Stromal cell of bone marrow (primary cell): ENCODE measurements around the gene TAOK1.

Experiments used
- DNase-seq: peaks from one replicate; pipeline ENCODE4 v3.0.0-alpha.2; 2012; ENCODE audit warnings: low read depth

Gene TAOK1

DNA sequence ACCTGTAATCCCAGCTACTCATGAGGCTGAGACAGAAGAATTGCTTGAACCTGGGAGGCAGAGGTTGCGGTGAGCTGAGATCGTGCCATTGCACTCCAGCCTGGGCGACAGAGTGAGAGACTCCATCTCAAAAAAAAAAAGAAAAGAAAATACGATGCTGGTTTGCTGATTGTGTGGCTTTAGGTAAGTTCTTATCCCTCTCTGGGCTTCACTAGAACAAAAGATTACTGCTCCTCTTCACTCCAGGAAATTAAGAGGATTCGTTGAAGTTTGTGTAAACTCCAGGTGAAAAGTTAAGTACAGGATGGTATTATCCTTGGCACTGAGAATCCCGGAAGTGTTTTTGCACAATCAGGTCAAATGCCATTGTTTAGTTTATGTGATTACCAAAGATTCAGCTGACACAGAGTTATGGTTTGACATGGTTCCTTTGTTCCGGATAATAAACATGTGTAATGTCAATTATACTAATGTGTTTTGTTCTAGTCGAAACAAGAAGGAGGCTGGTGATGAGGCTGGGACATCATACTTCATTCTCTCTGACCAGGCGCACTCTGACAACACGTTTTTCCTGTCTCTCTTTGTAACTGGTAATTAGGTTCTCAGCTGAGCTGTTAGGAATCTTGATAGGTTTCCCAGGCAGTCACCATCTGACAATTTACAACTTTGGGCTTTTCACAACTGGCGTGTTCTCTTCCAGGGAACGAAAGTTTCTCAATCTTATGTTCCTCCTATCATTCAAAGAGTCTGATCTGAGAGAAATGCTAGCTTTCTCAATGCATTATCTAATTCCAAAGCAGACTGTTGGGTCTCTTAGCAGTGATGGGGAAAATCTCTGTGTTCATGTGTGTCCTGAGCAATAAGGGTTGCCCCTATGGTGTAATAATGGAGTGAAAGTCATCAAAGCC is 10.8 kb upstream of the TAOK1 start:
- DNase-seq: no peak

DNA sequence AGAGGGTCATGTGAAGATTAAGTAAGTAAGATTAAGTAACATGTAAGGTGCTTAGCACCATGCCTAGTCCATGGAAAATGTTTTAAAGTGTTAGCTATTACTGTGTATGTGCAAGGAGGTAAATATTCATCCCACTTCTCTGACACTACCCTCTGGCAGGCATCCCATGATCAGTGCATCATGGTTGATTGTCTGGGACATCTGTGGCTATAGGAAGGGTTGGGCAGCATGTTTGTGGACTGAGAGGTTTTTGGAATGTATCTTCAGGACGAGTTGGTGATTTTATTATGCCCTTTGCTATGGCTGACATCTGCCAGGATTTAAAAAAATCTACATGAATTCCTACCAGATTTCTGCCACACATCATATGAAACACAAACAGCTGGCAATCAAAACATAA is 6.5 kb upstream of the TAOK1 start:
- no peak for DNase-seq

DNA sequence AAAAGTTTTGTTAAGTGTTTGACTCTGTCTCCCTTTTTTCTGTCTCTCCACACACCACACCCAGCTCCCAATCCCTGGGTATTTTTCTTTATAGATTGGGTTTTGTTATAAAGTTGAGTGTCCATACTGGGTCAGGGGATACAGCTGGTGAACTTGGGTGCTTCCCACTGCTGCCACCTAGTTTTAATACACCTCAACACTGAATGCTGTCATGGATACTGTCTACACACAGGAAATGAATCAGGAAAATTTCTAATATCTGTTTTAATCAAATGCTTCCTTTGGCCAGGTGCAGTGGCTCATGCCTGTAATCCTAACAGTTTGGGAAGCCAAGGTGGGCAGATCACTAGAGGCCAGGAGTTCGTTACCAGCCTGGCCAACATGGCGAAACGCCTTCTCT is 5.3 kb upstream of the TAOK1 start:
- DNase-seq: no peak

GRCh38 chr17:29386760-29387159 is 3.4 kb upstream of the TAOK1 start:
- DNase-seq: no peak

DNA sequence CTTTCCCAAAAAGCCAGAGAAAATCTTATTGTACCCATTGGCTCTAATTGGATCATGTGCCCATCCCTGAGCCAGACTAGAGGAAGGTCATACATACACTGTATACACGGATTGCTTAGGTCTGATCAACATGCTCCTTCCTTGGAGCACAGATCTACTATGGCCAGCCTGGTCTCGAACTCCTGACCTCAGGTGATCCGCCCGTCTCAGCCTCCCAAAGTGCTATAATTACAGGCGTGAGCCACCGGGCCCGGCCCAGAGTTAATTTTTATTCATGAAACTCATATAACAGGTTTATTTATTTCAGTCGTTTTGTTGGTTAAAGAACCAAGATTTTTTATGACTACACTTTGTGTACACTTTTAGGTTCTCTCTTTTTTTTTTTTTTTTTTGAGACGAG is 1.2 kb upstream of the TAOK1 start:
- DNase-seq: no peak

DNA sequence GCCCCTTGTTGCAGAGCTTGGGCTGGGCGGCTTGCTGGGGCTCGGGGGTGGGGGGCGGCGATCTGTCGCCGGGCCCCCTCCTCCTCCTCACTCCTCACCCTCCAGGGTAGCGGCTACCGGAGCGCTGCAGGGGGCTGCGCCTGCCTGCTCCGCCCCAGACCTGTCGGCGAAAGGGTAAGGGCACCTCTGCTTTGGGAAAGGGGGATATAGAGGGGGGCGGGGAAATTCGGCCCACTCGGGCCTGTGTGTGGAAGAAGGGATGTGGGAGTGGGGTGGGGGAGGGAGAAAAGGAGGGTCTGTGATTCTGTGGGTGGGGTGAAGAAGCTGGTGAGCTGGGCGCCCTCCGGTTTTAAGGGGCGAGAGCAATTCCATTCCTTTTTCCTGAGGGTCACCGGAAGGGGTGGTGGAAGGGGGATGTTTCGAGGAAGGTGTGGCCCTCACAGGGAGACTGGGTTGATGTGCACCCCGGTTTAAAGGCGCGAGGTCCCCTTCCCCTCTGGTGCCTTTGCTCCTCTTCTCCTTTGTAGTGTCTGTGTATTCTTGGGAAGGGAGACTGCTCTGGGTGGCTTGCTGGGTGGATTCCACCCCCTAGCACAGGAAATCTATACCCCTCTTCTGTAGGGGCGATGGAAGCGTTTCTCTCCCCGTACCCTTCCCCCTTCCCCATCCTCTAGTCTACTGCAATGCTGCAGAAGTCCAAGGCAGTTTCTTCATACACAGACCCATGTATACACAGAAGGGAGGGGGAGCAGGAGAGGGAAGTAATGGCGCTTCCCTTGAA is 878 bp downstream of the TAOK1 start:
- no peak for DNase-seq

- DNase-seq: no peak
Measured at GRCh38 chr17:29393436-29393835, 3.3 kb downstream of the TAOK1 start.

DNA sequence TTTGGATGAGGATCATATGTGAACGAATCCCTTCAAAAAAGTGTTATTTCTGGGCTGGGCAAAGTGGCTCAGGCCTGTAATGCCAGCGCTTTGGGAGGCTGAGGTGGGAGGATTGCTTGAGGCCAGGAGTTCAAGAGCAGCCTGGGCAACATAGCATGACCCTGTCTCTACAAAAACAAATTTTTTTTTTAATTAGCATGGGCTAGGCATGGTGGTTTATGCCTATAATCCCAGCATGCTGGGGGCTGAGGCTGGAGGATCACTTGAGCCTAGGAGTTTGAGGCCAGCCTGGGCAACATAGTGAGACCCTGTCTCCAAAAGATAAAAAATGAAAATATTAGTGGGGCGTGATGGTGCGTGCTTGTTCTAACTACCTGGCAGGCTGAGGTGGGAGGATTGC is 4.6 kb downstream of the TAOK1 start:
- DNase-seq: no peak

DNA sequence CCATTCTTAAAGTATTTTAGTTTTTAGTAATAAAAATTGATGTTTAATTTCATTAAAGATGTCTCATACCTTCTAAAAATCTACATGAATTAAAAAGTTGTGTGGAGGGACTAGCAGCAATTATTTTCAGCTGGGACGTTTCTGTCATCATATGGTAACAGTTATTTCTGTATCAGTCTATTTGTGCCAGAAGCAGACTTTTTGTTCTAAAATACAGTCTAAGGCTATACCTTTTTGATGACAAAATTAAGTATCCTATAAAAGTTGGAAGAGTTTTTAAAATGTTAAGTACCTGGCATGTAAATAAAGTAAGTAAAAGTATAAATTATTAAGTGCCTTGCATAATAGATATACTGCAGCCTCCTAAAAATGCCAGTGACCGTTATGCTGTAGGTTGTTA is 5.9 kb downstream of the TAOK1 start:
- no peak for DNase-seq

DNA sequence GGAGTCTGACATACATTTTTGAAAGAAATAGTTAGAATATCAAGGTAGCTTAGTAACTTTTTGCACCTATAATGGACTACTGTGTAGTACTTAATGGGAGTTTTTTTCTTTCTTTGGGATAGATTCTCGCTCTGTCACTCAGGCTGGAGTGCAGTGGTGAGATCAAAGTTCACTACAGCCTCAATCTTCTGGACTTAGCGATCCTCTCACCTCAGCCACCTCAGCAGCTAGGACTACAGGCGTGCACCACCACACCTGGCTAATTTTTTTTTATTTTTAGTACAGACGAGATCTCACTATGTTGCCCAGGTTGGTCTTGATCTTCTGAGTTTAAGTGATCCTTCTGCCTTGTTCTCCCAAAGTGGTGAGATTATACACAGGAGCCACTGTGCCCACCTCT is 9.5 kb downstream of the TAOK1 start:
- DNase-seq: no peak

GRCh38 chr17:29400818-29401217 is 10.7 kb downstream of the TAOK1 start:
- DNase-seq: no peak

DNA sequence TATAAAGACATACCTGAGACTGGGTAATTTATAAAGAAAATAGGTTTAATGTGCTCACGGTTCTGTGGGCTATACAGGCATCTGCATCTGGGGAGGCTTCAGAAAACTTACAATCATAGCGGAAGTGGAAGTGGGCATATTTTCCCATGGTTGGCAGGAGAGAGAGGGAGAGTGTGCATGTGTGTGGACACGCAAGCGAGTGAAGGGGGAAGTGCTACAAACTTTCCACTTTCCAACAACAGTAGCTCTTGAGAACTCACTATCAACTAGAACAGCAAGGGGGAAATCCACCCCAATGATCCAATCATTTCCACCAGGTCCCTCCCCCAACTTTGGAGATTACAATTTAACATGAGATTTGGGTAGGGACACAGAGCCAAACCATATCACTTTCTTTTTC is 11.1 kb downstream of the TAOK1 start:
- DNase-seq: no peak

GRCh38 chr17:29407856-29408255 is 17.7 kb downstream of the TAOK1 start:
- DNase-seq: no peak

DNA sequence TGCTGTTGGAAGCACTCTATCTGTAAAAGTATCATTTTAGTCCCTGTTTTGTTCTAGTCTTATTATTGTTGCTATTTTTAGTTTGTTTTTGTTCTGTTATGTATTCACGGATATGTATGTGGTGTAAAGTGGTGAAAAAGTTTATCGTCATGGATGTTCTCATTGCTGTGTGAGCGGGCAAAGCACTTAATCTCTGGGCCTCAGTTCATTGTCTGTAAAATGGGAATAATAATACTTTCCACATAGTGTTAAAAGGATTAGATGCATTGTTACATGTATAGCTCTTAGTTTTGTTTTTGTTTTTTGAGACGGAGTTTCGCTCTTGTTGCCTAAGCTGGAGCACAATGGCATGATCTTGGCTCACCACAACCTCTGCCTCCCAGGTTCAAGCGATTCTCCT is 19.8 kb downstream of the TAOK1 start:
- no peak for DNase-seq

- peak; percentile 41 for DNase-seq
Measured at GRCh38 chr17:29412780-29413565, 22.8 kb downstream of the TAOK1 start.

GRCh38 chr17:29420128-29420527 is 30.0 kb downstream of the TAOK1 start:
- DNase-seq: no peak

DNA sequence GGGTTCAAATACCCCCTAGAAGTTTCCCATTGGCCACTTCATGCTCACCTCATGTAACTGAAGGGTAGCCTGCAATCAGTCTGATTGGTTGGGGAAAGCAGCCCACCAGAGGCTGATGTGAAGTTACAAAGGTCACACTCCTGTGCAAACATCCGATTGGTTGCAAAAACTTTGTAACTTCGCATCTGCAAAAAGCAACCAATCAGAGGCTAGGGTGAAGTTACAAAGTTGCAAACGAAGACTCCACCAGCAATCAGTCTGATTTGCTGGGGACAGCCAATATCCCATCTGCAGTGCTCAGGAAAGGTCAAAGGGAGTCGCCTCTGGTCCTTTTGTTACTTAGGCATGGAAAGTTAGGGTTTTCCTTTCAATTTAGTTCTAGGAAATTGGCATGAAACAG is 40.1 kb downstream of the TAOK1 start:
- DNase-seq: no peak

- DNase-seq: no peak
Measured at GRCh38 chr17:29433541-29433940, 43.4 kb downstream of the TAOK1 start.

- DNase-seq: no peak
Measured at GRCh38 chr17:29434550-29434949, 44.4 kb downstream of the TAOK1 start.

DNA sequence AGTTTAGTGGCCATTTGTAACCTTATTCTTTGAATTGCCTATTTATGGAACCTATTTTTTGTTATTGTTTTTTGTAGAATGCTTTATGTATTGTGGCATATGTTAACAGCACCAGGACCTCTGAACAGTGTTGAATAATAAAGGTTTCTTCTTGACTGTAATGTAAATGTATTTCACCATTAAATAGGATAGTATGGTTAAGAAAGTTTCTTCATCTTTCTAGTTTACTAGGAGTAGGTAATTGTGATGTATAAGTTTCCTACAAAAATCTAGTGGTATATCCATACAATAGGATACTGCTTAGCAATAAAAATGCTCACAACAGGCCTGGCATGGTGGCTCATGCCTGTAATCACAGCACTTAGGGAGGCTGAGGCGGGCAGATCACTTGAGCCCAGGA is 52.3 kb downstream of the TAOK1 start:
- no peak for DNase-seq

GRCh38 chr17:29443041-29443739 is 53.0 kb downstream of the TAOK1 start:
- DNase-seq: no peak

- DNase-seq: peak; percentile 48
Measured at GRCh38 chr17:29444589-29444988, 54.4 kb downstream of the TAOK1 start.
